ENCODE measurements around the gene MSI2.
"Not testable (repeated sequence)": the region's sequence is repeated elsewhere in the genome, so short reads cannot be mapped to it uniquely, and the experiment has no call there.

MSI2 gene

GRCh38 chr17:57289613-57290012 is 33.3 kb downstream of the MSI2 start:
- DNase-seq (ENCODE audit: low read depth in 2 of 2): no peak

GRCh38 chr17:57290981-57291380 is 34.7 kb downstream of the MSI2 start:
- DNase-seq (ENCODE audit: low read depth in 2 of 2): no peak

- no peak for DNase-seq (ENCODE audit: low read depth in 2 of 2)
These were observed 35.8 kb downstream of the MSI2 start for GRCh38 chr17:57292091-57292490.

GRCh38 chr17:57293077-57293476 is 36.8 kb downstream of the MSI2 start:
- no peak for DNase-seq (ENCODE audit: low read depth in 2 of 2)

- DNase-seq (ENCODE audit: low read depth in 2 of 2): no peak
These were observed 37.8 kb downstream of the MSI2 start for GRCh38 chr17:57294101-57294500.

GRCh38 chr17:57294629-57295501 is 38.5 kb downstream of the MSI2 start:
- DNase-seq (ENCODE audit: low read depth in 2 of 2): peak; percentile 26 to 41

GRCh38 chr17:57295526-57296023 is 39.3 kb downstream of the MSI2 start:
- no peak for DNase-seq (ENCODE audit: low read depth in 2 of 2)

GRCh38 chr17:57296231-57296630 is 39.9 kb downstream of the MSI2 start:
- no peak for DNase-seq (ENCODE audit: low read depth in 2 of 2)

- DNase-seq (ENCODE audit: low read depth in 2 of 2): no peak
These were observed 42.9 kb downstream of the MSI2 start for GRCh38 chr17:57299176-57299575.

GRCh38 chr17:57300592-57300991 is 44.3 kb downstream of the MSI2 start:
- DNase-seq (ENCODE audit: low read depth in 2 of 2): not testable (repeated sequence)

GRCh38 chr17:57302690-57303465 is 46.6 kb downstream of the MSI2 start:
- no peak for DNase-seq (ENCODE audit: low read depth in 2 of 2)

GRCh38 chr17:57305144-57305728 is 48.9 kb downstream of the MSI2 start:
- no peak for DNase-seq (ENCODE audit: low read depth in 2 of 2)

- DNase-seq (ENCODE audit: low read depth in 2 of 2): no peak
These were observed 49.7 kb downstream of the MSI2 start for GRCh38 chr17:57305908-57306504.

GRCh38 chr17:57308543-57309186 is 52.3 kb downstream of the MSI2 start:
- DNase-seq (ENCODE audit: low read depth in 2 of 2): no peak

GRCh38 chr17:57309479-57309878 is 53.2 kb downstream of the MSI2 start:
- DNase-seq (ENCODE audit: low read depth in 2 of 2): no peak

GRCh38 chr17:57311281-57312216 is 55.2 kb downstream of the MSI2 start:
- DNase-seq (ENCODE audit: low read depth in 2 of 2): no peak

GRCh38 chr17:57312242-57312641 is 55.9 kb downstream of the MSI2 start:
- DNase-seq (ENCODE audit: low read depth in 2 of 2): no peak

GRCh38 chr17:57313097-57313835 is 56.9 kb downstream of the MSI2 start:
- DNase-seq (ENCODE audit: low read depth in 2 of 2): no peak

Data from stimulated activated CD8-positive, alpha-beta memory T cell treated with anti-CD3 and anti-CD28 coated beads, Interleukin-7, amount 100 ng/mL, for 4 hours (primary cell).